Measurements from ENCODE around the gene MAD2L2.

The MAD2L2 gene

GRCh38 chr1:11652203-11652780 lies 28.7 kb downstream of the MAD2L2 start:
- DNase-seq, result no peak

DNA sequence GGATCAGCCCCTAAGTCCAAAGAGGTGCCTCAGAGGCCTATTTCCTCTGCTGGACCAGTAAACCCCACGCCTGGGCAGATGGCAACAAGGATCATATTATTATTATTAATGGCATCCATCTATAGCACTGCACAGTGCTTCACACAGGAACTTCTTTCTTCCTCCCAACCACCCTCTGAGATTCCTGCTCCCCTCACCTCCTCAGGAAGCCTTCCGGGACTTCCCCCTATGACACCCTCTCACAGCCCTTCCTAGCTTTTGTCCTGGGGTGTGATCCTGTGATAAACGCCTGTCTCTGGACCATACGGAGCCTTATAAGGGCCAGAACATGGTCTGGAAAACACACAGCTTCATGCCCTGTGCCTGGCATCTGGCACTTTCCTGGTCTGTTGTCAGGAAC lies 29.9 kb downstream of the MAD2L2 start:
- no peak for DNase-seq

- DNase-seq, result peak; percentile 40 to 70 (median 56)
Measured at GRCh38 chr1:11650331-11650991, 30.5 kb downstream of the MAD2L2 start.

DNA sequence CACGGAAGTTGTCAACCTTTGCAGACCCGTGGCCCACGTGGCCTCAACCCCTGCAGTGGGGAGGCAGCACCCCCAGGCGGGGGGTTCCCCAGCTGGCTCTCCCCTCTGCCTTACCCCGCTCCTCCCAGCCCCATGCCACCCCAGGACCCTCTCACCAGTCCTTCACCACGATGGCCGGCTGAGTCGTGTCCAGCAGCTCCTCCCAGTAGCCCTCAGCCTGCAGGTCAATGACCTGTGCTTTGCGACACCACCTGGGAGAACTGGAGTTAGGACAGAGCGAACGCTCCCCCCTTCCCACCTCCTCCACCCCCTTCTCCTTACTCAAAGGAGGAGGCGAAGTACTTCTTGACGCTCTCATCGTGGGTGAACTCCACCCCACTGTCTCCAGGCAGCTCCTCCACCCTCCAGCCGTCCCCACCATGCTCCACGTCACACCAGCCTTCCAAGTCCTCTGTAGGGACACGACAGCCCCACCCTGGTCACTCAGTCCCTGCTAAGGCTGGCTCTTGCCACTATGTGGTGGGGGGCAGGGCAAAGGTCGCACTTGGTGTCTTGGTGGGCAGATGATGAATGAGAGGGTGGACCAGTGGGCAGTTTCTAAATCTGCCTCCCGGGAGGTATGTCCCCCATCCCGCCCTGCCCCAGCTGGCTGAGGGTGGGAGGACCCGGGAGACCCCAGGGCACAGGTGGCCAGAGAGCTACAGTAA lies 31.2 kb downstream of the MAD2L2 start:
- DNase-seq, result peak in 2 of 6 experiments; percentile 6 to 36

DNA sequence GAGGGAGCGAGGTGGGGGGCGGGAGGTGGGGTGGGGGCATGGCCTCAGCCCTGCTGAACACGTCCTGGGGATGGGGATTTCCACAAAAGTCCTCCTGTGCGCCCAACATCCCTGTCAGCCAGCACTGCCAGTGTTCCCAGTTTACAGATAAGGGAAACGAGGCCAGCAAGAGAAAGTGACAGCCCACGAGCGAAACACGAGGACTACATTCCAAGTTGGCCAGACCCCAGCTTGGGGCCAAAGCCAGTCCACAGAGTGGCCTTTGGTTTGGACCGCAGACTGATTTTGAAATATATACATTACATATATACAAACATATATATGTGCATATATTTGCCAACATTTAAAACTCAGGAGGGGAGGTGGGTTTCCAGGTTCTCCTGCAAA lies 31.7 kb downstream of the MAD2L2 start:
- no peak for DNase-seq

DNA sequence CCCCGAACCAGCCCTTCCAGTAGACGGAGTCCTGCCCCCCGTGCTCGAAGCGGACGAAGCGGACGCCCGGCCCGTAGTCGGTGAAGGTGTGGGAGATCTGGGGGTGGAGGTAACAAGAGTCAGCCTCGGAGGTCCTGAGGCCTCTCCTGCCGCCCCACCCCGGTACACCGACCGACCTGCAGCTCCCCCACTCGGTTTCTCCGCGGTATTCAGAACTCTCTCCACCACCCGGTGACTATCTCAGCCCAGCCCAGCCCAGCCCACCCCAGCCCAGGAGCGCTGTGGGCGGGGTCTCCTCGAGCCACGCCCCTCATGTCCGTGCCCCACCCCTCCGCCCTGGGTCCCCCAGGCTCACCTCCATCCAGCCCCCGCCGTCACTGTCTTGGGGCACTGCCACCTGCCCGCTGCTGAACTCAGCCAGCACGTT lies 32.2 kb downstream of the MAD2L2 start:
- peak in 4 of 6 experiments; percentile 21 to 54 (median 26) for DNase-seq

GRCh38 chr1:11648039-11648438 lies 32.9 kb downstream of the MAD2L2 start:
- no peak for DNase-seq

DNA sequence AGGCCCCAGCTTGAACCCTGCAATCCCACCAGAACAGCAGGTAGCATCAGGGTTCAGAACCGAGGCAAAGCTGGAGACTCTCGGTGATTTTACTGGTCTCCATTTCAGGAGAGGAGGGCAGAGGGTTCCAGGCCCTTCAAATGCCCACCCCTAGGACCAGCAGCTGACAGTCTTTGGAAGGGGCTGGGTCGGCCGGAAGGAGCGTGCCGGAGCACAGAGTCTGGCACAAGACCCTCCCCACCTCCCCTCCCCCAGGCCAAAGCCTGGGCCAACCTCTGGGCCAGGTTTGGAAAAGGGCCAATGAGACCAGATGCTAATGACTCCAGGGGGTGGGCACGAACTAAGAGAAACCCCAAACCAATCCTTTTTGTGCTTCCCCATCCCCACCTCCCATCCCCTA lies 33.6 kb downstream of the MAD2L2 start:
- DNase-seq, result no peak

GRCh38 chr1:11646317-11646716 lies 34.6 kb downstream of the MAD2L2 start:
- no peak for DNase-seq

DNA sequence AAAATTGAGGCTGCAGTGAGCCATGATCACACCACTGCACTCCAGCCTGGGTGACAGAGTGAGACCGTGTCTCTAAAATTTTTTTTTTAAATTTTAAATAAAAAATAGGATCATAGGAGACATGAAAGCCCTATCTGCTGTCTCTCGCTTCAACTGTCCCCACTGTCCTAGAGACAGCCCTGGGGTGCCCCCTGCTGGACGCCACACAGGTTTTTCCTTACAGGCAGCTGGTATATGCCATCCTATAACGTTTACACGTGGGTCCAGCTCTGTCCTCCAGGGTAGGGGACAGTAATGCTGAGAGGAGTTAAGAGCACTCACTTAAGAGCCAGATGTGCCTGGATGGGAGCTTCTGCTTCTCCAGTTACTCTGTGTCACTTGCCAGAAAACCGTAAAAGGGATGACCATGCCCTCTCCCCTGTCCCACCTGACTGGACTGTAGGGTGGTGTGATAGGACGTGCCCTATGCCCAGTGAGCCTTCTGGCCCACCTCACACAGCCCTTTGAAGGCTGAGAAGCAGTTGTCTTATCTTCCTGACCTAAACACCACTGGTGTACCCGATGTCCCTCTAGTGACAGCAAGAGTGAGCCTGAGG lies 35.2 kb downstream of the MAD2L2 start:
- DNase-seq, result peak; percentile 49 to 79 (median 67)

DNA sequence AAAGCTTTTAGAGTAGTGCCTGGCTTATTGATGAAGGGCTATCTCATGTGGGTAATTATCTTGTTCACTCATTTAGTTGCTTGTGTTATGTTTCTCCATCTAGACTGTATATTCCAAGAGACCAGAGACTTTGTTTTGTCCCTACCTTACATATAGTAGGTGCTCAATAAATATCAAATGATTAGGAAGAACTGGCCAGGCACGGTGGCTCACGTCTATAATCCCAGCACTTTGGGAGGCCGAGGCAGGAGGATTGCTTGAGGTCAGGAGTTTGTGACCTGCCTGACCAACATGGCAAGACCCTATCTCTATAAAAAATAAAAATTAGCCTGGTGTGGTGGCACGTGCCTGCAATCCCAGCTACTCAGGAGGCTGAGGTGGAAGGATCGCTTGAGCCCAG lies 35.7 kb downstream of the MAD2L2 start:
- no peak for DNase-seq

DNA sequence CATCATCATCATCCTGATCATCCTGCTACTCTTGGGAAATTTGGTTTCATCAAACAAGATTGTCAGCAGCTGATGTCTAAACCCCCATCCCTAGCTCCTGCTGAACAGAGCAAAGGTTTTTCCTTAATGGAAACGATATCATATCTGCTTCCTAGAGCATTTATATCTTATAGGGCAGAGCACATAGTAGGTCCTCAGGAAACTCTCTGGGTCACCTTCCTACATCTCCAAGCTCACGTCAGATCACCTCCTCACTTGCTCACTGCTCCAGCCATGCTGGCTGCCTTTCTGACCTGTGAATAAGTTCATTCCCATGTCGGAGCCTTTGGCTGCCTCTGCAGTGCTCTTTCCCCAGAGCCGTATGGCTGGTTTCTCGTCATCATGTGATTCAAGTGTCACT lies 37.2 kb downstream of the MAD2L2 start:
- no peak for DNase-seq

DNA sequence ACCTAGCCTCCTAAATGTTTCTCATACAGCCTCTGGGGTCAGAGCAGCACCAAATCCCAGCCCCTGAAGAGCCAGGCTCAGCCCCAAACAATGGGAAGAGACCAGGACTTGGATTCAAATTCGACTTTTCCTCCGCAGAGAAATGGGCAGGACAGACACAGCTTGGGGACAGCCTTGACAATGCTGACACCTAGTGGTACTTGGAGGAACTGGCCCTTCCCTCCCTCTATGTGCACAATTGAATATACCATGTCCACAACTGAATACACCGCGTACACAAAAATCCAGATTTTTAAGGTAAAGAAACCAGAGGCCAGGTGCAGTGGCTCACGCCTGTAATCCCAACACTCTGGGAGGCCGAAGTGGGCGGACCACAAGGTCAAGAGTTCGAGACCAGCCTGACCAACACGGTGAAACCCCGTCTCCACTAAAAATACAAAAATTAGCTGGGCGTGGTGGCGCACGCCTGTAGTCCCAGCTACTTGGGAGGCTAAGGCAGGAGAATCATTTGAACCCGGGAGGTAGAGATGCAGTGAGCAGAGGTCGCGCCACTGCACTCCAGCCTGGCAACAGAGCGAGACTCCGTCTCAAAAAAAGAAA lies 38.4 kb downstream of the MAD2L2 start:
- DNase-seq, result peak; percentile 36 to 76 (median 58)

DNA sequence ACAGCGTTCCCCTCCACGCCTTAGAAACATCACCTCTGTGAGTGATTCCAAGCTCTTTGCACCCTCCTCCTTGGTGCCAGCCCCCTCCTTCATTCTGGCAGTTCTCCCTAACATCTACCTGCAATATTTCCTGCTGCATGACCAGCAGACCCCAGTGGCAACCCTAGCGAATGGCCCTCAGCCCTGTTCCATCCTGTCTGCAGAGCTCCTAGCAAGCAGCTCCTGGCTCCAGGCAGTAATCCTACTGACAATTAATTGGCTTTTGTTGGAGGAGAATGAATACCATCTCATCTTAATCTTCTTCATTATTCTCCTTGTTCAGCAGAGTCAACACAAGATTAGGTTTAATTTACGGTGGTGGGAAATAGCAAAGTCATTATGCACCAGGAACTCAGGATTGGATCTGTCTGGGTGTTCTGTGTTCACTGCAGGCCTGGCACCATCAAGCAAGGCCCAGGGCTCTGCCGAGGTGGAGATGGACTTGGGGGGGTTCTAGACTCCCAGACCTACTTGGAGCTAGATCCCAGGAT lies 39.1 kb downstream of the MAD2L2 start:
- DNase-seq, result no peak

DNA sequence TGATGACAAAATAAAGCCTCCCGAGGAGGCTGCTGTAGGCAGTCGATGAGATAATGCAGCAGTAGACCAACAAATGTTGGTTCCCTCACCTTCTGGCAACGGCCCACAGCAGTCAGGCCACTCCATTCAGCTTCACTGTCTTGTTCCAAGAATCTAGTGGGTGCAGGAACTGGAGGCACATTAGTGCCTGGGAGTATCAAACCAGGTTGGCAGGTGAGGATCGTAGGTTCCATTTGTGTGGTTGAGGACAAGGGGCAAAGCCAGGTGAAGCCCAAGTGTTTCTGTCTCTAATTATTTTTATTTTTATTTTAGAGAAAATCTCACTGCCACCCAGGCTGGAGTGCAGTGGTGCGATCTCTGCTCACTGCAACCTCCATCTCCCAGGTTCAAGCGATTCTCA lies 40.0 kb downstream of the MAD2L2 start:
- DNase-seq, result no peak

- DNase-seq, result no peak
Measured at GRCh38 chr1:11640101-11640500, 40.8 kb downstream of the MAD2L2 start.

- no peak for DNase-seq
Measured at GRCh38 chr1:11639372-11639771, 41.6 kb downstream of the MAD2L2 start.

GRCh38 chr1:11638121-11638520 lies 42.8 kb downstream of the MAD2L2 start:
- no peak for DNase-seq

DNA sequence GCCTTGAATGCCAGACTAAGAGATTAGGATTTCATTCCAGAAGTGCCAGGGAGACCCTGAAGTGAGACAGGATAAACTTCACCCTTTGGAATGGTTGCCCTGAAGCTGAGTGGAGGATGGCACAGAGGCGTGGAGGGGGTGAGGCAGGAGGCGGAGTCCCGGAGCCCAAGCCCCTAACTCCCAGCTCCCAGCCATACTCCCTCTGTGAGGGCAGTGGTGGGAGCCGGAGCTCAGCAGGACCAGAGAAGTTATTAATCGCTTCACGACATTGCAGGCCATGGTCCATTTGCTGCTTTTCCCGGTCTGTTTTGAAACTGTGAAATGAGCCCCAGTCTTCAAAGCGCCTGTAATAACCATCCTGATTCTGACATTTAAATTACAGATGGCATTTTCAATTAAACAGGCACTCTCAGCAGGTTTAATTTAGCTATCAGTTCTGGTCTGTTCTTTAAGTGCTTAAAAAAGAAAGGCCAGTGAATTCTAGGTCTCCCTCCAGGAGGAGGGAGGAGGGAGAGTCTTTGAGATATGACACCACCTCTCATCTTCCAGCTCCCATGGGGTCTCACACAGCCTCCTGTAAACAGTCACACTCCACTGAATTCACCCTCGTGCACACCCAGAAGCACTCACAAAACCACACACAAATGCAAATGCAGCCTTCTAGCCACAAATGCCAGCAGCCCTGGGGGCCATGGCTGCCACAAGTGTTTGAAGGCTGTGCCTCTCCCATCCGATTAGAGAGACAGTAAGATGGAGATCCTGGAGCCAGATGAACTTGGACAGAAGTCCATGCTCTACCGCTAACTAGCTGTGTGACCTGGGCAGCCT lies 46.4 kb downstream of the MAD2L2 start:
- no peak for DNase-seq

DNA sequence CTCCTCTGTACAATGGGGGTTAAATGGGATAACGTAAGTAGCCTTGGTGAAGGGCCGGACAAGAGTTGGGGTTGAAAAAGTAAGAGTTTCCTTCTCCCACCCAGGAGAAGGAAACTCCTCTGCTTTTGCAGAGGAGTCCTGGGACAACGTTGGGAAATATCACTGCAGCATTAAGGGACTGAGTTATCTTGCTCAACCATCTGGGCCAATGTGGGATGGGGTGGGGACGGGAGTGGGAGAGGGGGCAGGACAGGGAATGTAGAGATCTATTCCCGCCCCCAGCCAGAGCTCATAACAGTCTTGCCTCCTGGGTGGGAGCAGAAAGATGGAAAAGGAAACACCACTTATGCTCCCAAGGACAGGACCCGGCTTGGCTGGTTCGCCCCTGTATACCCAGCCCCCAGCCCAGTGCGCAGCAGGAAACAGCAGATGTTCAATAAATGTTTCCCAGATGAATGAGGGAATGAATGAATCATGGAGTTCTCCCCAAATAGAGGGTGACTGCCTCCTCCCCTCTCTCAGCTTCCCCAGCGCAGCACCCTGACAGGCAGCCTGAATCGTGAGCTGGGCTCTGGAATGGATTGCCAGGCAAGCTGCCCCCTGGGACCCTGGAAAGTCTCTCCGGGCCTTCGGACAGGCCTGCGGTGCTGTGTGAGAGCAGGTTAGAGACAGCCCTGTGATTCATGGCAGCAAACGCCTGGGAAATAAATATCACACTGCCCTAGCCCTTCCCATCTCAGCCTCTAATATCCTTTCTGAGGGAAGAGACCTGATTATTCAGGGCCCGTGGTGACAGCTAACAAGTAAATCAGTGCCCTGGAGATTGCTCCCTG lies 51.5 kb downstream of the MAD2L2 start:
- no peak for DNase-seq

DNA sequence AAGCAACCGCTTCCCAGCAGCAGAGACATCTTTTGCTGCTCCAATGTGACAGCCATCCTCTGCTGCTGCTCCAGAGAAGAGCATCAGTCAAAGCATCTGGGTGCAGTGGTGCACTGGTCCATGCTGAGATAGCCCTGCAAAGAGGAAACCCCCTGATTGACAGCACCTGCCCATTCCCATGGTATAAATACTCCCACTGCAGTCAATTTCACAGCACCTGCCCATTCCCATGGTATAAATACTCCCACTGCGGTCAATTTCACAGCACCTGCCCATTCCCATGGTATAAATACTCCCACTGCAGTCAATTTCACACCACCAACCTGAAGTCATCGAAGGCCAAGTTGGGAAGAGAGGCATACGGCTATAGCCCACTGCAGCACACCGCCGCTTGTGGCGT lies 52.2 kb downstream of the MAD2L2 start:
- DNase-seq, result no peak
